ENCODE measurements around the gene MAST3.

Gene MAST3

GRCh38 chr19:18060472-18060871 is 37.1 kb upstream of the MAST3 start:
- H3K27me3 ChIP-seq (ENCODE audit: low read length) = no peaks in the 10 kb centered on the region
- H4K20me1 ChIP-seq (ENCODE audit: low read depth, low read length) = no peaks in the 10 kb centered on the region
- TF ChIP-seq EZH2phosphoT487 (conservative IDR thresholded peaks at IDR 0.05; ENCODE audit: low read length) = no peak
- TF ChIP-seq CTCF (IDR thresholded peaks at IDR 0.05; ENCODE audit: insufficient read depth, low read length, poor library complexity, severe bottlenecking) = no peak
- no peaks in the 10 kb centered on the region for H3K9me3 ChIP-seq (ENCODE audit: insufficient read depth, low read length)
- H3K9me2 ChIP-seq (replicated peaks; ENCODE audit: insufficient read depth, low read length) = no peaks in the 10 kb centered on the region
- H3K27ac ChIP-seq (ENCODE audit: low read depth, low read length) = no peak overlapping the region
- no peak overlapping the region for H2AFZ ChIP-seq (ENCODE audit: low read depth, low read length, severe bottlenecking)
- H3K36me3 ChIP-seq (ENCODE audit: low read length) = peaks cover 6% of the 10 kb centered on the region
- H3K9ac ChIP-seq (ENCODE audit: low read length) = no peak overlapping the region
- H3F3A ChIP-seq (ENCODE audit: insufficient read depth) = no peaks in the 10 kb centered on the region
- no peaks in the 10 kb centered on the region for H3K79me2 ChIP-seq (ENCODE audit: insufficient read depth, low read length)
- no peak overlapping the region for H3K4me2 ChIP-seq (ENCODE audit: low read depth, low read length, poor library complexity, severe bottlenecking)
- H3K4me3 ChIP-seq (ENCODE audit: insufficient read depth, low read length, poor library complexity, severe bottlenecking) = no peak overlapping the region

GRCh38 chr19:18062028-18062427 is 35.5 kb upstream of the MAST3 start:
- no peak overlapping the region for H2AFZ ChIP-seq (ENCODE audit: low read depth, low read length, severe bottlenecking)
- H3K4me2 ChIP-seq (ENCODE audit: low read depth, low read length, poor library complexity, severe bottlenecking) = no peak overlapping the region
- no peaks in the 10 kb centered on the region for H3K27me3 ChIP-seq (ENCODE audit: low read length)
- no peaks in the 10 kb centered on the region for H4K20me1 ChIP-seq (ENCODE audit: low read depth, low read length)
- H3K4me3 ChIP-seq (ENCODE audit: insufficient read depth, low read length, poor library complexity, severe bottlenecking) = no peak overlapping the region
- no peaks in the 10 kb centered on the region for H3K79me2 ChIP-seq (ENCODE audit: insufficient read depth, low read length)
- H3K9me2 ChIP-seq (replicated peaks; ENCODE audit: insufficient read depth, low read length) = no peaks in the 10 kb centered on the region
- no peaks in the 10 kb centered on the region for H3F3A ChIP-seq (ENCODE audit: insufficient read depth)
- H3K27ac ChIP-seq (ENCODE audit: low read depth, low read length) = no peak overlapping the region
- H3K36me3 ChIP-seq (ENCODE audit: low read length) = peaks cover 6% of the 10 kb centered on the region
- TF ChIP-seq EZH2phosphoT487 (conservative IDR thresholded peaks at IDR 0.05; ENCODE audit: low read length) (no peak), CTCF (IDR thresholded peaks at IDR 0.05; ENCODE audit: insufficient read depth, low read length, poor library complexity, severe bottlenecking) (no peak)
- no peaks in the 10 kb centered on the region for H3K9me3 ChIP-seq (ENCODE audit: insufficient read depth, low read length)
- H3K9ac ChIP-seq (ENCODE audit: low read length) = no peak overlapping the region

GRCh38 chr19:18063463-18063862 is 34.1 kb upstream of the MAST3 start:
- Histone ChIP-seq H2AFZ (ENCODE audit: low read depth, low read length, severe bottlenecking) (no peak overlapping the region), H3K9ac (ENCODE audit: low read length) (no peak overlapping the region), H3K79me2 (ENCODE audit: insufficient read depth, low read length) (no peaks in the 10 kb centered on the region), H3K27ac (ENCODE audit: low read depth, low read length) (no peak overlapping the region), H3K4me3 (ENCODE audit: insufficient read depth, low read length, poor library complexity, severe bottlenecking) (no peak overlapping the region), H3K9me3 (ENCODE audit: insufficient read depth, low read length) (no peaks in the 10 kb centered on the region), H3K36me3 (ENCODE audit: low read length) (peaks cover 6% of the 10 kb centered on the region), H4K20me1 (ENCODE audit: low read depth, low read length) (no peaks in the 10 kb centered on the region), H3K4me2 (ENCODE audit: low read depth, low read length, poor library complexity, severe bottlenecking) (no peak overlapping the region), H3K9me2 (replicated peaks; ENCODE audit: insufficient read depth, low read length) (no peaks in the 10 kb centered on the region), H3K27me3 (ENCODE audit: low read length) (no peaks in the 10 kb centered on the region), H3F3A (ENCODE audit: insufficient read depth) (no peaks in the 10 kb centered on the region)
- no peak for TF ChIP-seq EZH2phosphoT487 (conservative IDR thresholded peaks at IDR 0.05; ENCODE audit: low read length)
- no peak for TF ChIP-seq CTCF (IDR thresholded peaks at IDR 0.05; ENCODE audit: insufficient read depth, low read length, poor library complexity, severe bottlenecking)

GRCh38 chr19:18065173-18065495 is 32.4 kb upstream of the MAST3 start:
- Histone ChIP-seq H3K9me2 (replicated peaks; ENCODE audit: insufficient read depth, low read length) (no peaks in the 10 kb centered on the region), H3K36me3 (ENCODE audit: low read length) (peaks cover 6% of the 10 kb centered on the region), H3K9me3 (ENCODE audit: insufficient read depth, low read length) (no peaks in the 10 kb centered on the region), H3K4me2 (ENCODE audit: low read depth, low read length, poor library complexity, severe bottlenecking) (no peak overlapping the region), H4K20me1 (ENCODE audit: low read depth, low read length) (no peaks in the 10 kb centered on the region), H3K79me2 (ENCODE audit: insufficient read depth, low read length) (no peaks in the 10 kb centered on the region), H3K9ac (ENCODE audit: low read length) (no peak overlapping the region), H3K27me3 (ENCODE audit: low read length) (no peaks in the 10 kb centered on the region), H3K27ac (ENCODE audit: low read depth, low read length) (no peak overlapping the region), H3K4me3 (ENCODE audit: insufficient read depth, low read length, poor library complexity, severe bottlenecking) (no peak overlapping the region), H3F3A (ENCODE audit: insufficient read depth) (no peaks in the 10 kb centered on the region), H2AFZ (ENCODE audit: low read depth, low read length, severe bottlenecking) (no peak overlapping the region)
- TF ChIP-seq EZH2phosphoT487 (conservative IDR thresholded peaks at IDR 0.05; ENCODE audit: low read length) (no peak), CTCF (IDR thresholded peaks at IDR 0.05; ENCODE audit: insufficient read depth, low read length, poor library complexity, severe bottlenecking) (no peak)

Data from SU-DHL-6 (cell line).